Mesothelial cell of epicardium (in vitro differentiated cells): ENCODE results near the gene THADA. TPM values are rescaled to one million over a fixed set of nuclear protein-coding genes. Genes with fewer than 3 reads are reported as not detected.

Experiments
- DNase-seq, 2 experiments: peaks; one replicate each; pipeline ENCODE4 v3.0.0; 2021; ENCODE audit warnings: low spot score in 2 of 2; ENCODE audit not compliant: unreplicated experiment in 2 of 2
- H3K27ac Mint-ChIP-seq: 2 replicates; pipeline ENCODE4 v1.8.0; 2021; ENCODE audit warnings: mixed read lengths
- H3K27me3 Mint-ChIP-seq: 2 replicates; pipeline ENCODE4 v1.8.0; 2021; ENCODE audit warnings: low read depth, mixed read lengths
- H3K36me3 Mint-ChIP-seq: 2 replicates; pipeline ENCODE4 v1.8.0; 2021; ENCODE audit warnings: mixed read lengths
- H3K4me1 Mint-ChIP-seq: 2 replicates; pipeline ENCODE4 v1.8.0; 2021; ENCODE audit warnings: mixed read lengths
- H3K4me3 Mint-ChIP-seq: 2 replicates; pipeline ENCODE4 v1.8.0; 2021; ENCODE audit warnings: mild to moderate bottlenecking, moderate library complexity, mixed read lengths
- H3K9me3 Mint-ChIP-seq: 2 replicates; pipeline ENCODE4 v1.8.0; 2021; ENCODE audit warnings: mixed read lengths
- total RNA-seq: library from RNA; stranded (reverse); gene quantifications from 3 replicates; pipeline ENCODE4 v1.2.1, GENCODE V29; 2021
- TF ChIP-seq, protein P1 (sequence below): fragments of 200-600 bp; sonication (generic); IDR thresholded peaks from one replicate; pipeline ENCODE4 v1.5.0; 2021; ENCODE audit warnings: antibody characterized with exemption; ENCODE audit not compliant: unreplicated experiment

THADA gene
- total RNA-seq, 1 donor from 2014 or later, result 33.6 TPM

DNA sequence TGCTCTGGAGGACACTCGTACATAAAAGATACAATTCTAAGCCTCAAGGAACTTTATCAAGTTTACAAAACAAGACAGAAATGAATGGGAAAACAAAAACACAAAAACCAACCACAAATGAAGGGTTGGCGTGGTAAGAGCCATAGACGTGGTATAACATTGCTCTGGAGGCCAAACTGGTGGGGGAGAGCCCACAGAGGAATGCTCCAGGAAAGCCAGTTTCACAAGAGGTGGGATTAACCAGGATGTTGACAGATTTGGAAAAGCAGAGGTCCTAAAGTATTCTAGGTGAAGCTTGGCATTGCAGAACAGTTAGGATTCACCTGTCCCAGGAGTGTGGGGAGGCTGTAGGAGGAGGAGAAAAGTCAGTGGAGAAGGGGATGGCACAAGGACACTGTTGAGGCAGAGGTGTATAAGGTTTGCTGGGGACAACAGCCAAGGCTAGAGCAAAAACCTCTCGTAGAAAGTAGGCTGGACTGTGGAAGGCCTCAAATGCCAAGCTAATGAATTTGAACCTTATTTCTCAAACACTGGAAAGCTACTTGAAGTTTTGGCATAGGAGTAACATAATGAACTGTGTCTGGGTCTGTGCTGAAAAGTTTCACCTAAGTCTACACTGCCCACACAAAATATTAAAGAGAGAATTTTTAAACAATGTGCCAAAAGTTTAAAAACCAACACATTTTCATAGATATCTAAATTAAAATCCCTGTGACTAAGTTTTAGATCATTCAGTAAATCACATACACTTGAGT is 135.1 kb downstream of the THADA start:
- Mint-ChIP-seq H3K4me3 (no peak overlapping the region), H3K9me3 (no peaks in the 10 kb centered on the region), H3K36me3 (no peaks in the 10 kb centered on the region), H3K27ac (peak overlapping the region; percentile 89), H3K4me1 (peaks cover 80% of the 10 kb centered on the region), H3K27me3 (no peaks in the 10 kb centered on the region)
- TF ChIP-seq, protein P1, sequence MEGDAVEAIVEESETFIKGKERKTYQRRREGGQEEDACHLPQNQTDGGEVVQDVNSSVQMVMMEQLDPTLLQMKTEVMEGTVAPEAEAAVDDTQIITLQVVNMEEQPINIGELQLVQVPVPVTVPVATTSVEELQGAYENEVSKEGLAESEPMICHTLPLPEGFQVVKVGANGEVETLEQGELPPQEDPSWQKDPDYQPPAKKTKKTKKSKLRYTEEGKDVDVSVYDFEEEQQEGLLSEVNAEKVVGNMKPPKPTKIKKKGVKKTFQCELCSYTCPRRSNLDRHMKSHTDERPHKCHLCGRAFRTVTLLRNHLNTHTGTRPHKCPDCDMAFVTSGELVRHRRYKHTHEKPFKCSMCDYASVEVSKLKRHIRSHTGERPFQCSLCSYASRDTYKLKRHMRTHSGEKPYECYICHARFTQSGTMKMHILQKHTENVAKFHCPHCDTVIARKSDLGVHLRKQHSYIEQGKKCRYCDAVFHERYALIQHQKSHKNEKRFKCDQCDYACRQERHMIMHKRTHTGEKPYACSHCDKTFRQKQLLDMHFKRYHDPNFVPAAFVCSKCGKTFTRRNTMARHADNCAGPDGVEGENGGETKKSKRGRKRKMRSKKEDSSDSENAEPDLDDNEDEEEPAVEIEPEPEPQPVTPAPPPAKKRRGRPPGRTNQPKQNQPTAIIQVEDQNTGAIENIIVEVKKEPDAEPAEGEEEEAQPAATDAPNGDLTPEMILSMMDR, result no peak
- no peak for DNase-seq

DNA sequence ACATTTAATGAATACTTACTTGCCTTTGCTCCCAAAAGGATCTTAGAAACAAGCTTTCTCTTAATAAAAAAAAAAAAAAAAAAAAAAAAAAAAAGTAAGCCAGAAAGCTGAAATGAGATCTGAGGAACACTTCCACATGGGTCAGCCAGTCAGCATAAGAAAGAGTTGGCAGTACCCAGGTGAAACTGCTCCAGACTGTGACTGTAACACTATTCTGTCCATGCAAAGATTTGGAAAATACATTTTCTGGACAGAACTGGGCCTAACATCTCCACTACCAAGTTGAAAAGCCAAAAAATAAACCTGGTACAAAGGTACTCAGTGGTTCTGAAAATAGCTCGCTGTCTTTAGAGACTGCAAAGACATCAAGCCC is 135.7 kb downstream of the THADA start:
- no peaks in the 10 kb centered on the region for H3K36me3 Mint-ChIP-seq
- H3K27ac Mint-ChIP-seq, result peak overlapping the region; percentile 89
- H3K4me1 Mint-ChIP-seq, result peaks cover 80% of the 10 kb centered on the region
- no peaks in the 10 kb centered on the region for H3K9me3 Mint-ChIP-seq
- DNase-seq, result no peak
- no peaks in the 10 kb centered on the region for H3K27me3 Mint-ChIP-seq
- no peak overlapping the region for H3K4me3 Mint-ChIP-seq
- TF ChIP-seq, protein P1, result no peak

DNA sequence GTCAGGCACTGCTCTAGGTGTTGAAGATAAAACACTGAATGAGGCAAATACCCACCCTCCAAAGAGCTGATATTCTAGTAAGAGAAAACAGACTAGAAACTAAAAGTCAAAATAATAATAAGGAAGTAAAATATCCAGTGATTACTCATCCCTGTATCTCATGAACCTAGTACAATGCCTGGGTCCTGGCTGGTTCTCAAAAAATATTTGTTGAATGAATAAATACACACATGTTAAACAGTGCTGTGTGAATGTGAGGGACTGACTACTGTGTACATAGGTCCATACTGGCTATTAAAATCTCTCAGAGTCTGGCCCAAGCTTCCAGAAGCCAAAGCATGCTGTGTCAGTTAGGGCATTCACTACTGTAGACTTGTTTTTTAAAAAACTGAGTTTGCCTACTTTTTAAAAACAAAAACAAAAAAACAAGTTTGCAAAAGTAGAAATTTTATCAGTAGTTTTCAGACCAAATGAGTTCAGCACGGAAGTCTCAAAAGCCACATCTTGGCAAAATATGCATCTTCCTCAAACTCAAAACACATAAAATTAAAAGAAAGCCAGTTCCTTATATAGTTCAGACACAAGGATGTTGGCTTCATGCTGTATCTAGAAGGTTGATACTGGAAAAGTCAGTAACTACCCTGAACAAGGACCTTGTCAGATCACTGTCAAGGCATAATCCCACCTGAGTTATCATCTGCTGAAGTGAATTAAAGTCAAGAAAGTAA is 136.2 kb downstream of the THADA start:
- Mint-ChIP-seq H3K36me3 (no peaks in the 10 kb centered on the region), H3K4me1 (peaks cover 79% of the 10 kb centered on the region), H3K9me3 (no peaks in the 10 kb centered on the region), H3K27ac (peak overlapping the region; percentile 39), H3K4me3 (no peak overlapping the region), H3K27me3 (no peaks in the 10 kb centered on the region)
- no peak for DNase-seq
- TF ChIP-seq, protein P1, result no peak

DNA sequence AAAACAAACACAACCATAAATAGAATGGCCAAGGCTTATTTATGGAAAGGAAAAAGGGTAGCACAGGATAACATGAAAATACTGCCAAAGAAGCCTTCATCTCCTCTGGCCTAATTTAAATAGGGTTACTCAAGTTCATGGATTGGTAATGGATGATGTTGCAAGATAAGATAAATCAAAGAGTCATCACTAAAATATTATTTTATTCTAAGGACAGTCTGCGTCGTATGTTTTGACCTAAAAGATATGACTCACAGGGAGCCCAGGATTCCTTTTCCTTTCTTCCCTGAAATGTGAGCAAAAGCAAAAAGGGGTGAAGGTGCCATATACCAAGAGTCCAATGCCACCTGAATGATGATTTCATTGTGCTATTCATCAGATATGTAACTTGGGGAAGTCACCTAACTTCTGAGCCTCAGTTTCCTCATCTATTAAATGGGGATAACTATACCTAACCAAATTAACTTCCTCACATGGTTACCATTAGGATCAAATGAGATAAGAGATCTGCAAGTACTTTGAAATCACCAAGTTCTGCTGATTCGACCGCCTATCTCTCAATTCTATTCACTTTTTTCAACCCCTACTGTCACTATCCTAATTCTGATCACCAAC is 137.7 kb downstream of the THADA start:
- Mint-ChIP-seq H3K4me1 (peaks cover 75% of the 10 kb centered on the region), H3K4me3 (no peak overlapping the region), H3K9me3 (no peaks in the 10 kb centered on the region), H3K27me3 (no peaks in the 10 kb centered on the region), H3K36me3 (no peaks in the 10 kb centered on the region), H3K27ac (peak overlapping the region; percentile 50)
- TF ChIP-seq, protein P1, result no peak
- DNase-seq, result no peak

DNA sequence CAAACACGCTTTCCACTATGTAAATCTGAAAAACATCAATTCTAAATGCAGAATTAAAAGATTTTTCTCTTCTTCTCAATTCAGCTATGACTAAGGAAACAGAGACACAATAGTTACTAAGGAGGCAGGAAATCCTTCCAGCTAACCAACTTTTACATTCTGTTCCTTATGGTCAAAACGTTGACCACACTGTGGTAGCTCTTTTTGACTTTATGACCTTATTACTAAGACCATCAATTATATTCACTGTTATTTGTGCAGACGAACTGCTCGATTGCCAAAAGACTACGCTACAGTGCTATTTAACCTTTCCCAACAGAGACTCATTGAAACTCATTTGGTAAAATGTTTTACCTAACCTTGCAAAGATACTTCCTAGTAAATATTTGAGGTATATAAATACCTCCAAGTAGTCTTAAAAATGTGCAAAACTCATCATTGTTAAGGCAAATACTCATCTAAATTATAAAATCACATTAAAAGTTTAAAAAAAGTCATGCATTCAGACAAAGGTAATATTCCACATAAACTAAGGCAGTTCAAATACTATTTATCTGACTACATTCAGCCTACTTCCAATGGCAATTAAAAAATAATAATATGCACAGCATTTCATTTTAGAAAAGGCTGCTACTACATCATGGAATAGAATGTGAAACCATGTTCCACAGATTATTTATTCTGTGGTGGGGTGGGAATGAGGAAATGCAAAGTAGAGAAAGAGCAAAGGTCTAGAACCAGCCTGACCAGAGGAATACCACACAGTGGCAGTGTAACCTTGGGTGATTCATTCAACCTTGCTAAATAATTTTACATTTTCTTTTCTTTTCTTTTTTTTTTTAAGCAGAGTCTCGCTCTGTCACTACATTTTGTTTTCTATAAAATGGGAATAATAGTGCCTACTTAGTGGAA is 139.9 kb downstream of the THADA start:
- DNase-seq, result no peak
- Mint-ChIP-seq H3K4me1 (peaks cover 64% of the 10 kb centered on the region), H3K27me3 (no peaks in the 10 kb centered on the region), H3K36me3 (peaks cover 4% of the 10 kb centered on the region), H3K9me3 (no peaks in the 10 kb centered on the region), H3K27ac (peak overlapping the region; percentile 18), H3K4me3 (no peak overlapping the region)
- TF ChIP-seq, protein P1, result no peak
